Neural cell (in vitro differentiated cells): ENCODE results near the gene ARHGAP10. TPM values are rescaled to one million over a fixed set of nuclear protein-coding genes. Genes with fewer than 3 reads are reported as not detected.

ENCODE experiments used
- H2AFZ ChIP-seq: fragments of 200-600, 300-800 bp; sonication (generic), shearing (Covaris generic); 2 replicates; pipeline ENCODE4 v1.6.0; 2014; ENCODE audit warnings: low read depth, mild to moderate bottlenecking, antibody characterized with exemption, low read length, moderate library complexity
- H3F3A ChIP-seq: fragments of 200-600 bp; shearing (Covaris generic); 2 replicates; pipeline ENCODE4 v1.6.1; 2016; ENCODE audit warnings: mild to moderate bottlenecking, moderate library complexity, mixed read lengths, antibody characterized with exemption, low read length; ENCODE audit not compliant: insufficient read depth, poor library complexity, severe bottlenecking
- H3K27ac ChIP-seq: fragments of 200-600, 300-800 bp; sonication (generic), shearing (Covaris generic); 2 replicates; pipeline ENCODE4 v1.5.1; 2014; ENCODE audit warnings: mild to moderate bottlenecking, low read length, moderate library complexity
- H3K27me3 ChIP-seq: fragments of 300-800, 200-600 bp; sonication (generic), shearing (Covaris generic); 2 replicates; pipeline ENCODE4 v1.6.0; 2014; ENCODE audit warnings: mild to moderate bottlenecking, low read depth, low read length, moderate library complexity; ENCODE audit not compliant: insufficient read depth
- H3K36me3 ChIP-seq: fragments of 300-800, 200-600 bp; sonication (generic), shearing (Covaris generic); 2 replicates; pipeline ENCODE4 v1.5.1; 2014; ENCODE audit warnings: mild to moderate bottlenecking, antibody characterized with exemption, low read length, moderate library complexity; ENCODE audit not compliant: insufficient read depth
- H3K4me2 ChIP-seq: fragments of 300-800, 200-600 bp; sonication (generic), shearing (Covaris generic); 2 replicates; pipeline ENCODE4 v1.6.0; 2014; ENCODE audit warnings: mild to moderate bottlenecking, low read length
- H3K4me3 ChIP-seq: fragments of 300-800, 200-600 bp; sonication (generic), shearing (Covaris generic); 2 replicates; pipeline ENCODE4 v1.5.1; 2014; ENCODE audit warnings: mild to moderate bottlenecking, low read length, moderate library complexity
- H3K79me2 ChIP-seq: fragments of 200-600 bp; shearing (Covaris generic); replicated peaks from 2 replicates; pipeline ENCODE4 v1.6.0; 2014; ENCODE audit warnings: mild to moderate bottlenecking, low read length, moderate library complexity; ENCODE audit not compliant: insufficient read depth
- H3K9ac ChIP-seq: fragments of 300-800, 200-600 bp; sonication (generic), shearing (Covaris generic); 2 replicates; pipeline ENCODE4 v1.6.1; 2016; ENCODE audit warnings: mild to moderate bottlenecking, low read length, mixed read lengths
- H3K9me2 ChIP-seq: fragments of 200-600 bp; shearing (Covaris generic); 2 replicates; pipeline ENCODE4 v1.6.1; 2016; ENCODE audit warnings: mild to moderate bottlenecking, low read length, mixed read lengths; ENCODE audit not compliant: insufficient read depth
- H3K9me3 ChIP-seq: fragments of 200-600, 300-800 bp; sonication (generic), shearing (Covaris generic); 2 replicates; pipeline ENCODE4 v1.6.1; 2016; ENCODE audit warnings: mild to moderate bottlenecking, mixed run types, low read length, moderate library complexity, mixed read lengths
- H4K20me1 ChIP-seq: fragments of 200-600 bp; shearing (Covaris generic); 2 replicates; pipeline ENCODE4 v1.6.1; 2016; ENCODE audit warnings: mild to moderate bottlenecking, mixed run types; ENCODE audit not compliant: insufficient read depth
- CTCF ChIP-seq: fragments of 450-650 bp; IDR thresholded peaks from 2 replicates; pipeline ENCODE4 v1.5.1; 2014; ENCODE audit warnings: antibody characterized with exemption, mild to moderate bottlenecking, moderate library complexity; ENCODE audit not compliant: poor library complexity, severe bottlenecking
- EP300 ChIP-seq: fragments of 450-650 bp; conservative IDR thresholded peaks from 2 replicates; pipeline ENCODE4 v1.6.1; 2014; ENCODE audit warnings: antibody characterized with exemption, mild to moderate bottlenecking, moderate library complexity; ENCODE audit not compliant: poor library complexity, severe bottlenecking
- EZH2 ChIP-seq: fragments of 200-600, 300-800 bp; shearing (Covaris generic), sonication (generic); IDR thresholded peaks from 2 replicates; pipeline ENCODE4 v1.6.1; 2014; ENCODE audit warnings: antibody characterized with exemption, low read length, borderline replicate concordance, mild to moderate bottlenecking; ENCODE audit not compliant: insufficient read depth, poor library complexity, severe bottlenecking
- MXI1 ChIP-seq: fragments of 450-650 bp; conservative IDR thresholded peaks from 2 replicates; pipeline ENCODE4 v1.6.1; 2014; ENCODE audit warnings: antibody characterized with exemption, mild to moderate bottlenecking; ENCODE audit not compliant: poor library complexity, severe bottlenecking
- POLR2AphosphoS5 ChIP-seq: IDR thresholded peaks from 2 replicates; pipeline ENCODE4 v1.6.1; 2012
- RAD21 ChIP-seq: fragments of 450-650 bp; conservative IDR thresholded peaks from 2 replicates; pipeline ENCODE4 v1.6.1; 2014; ENCODE audit warnings: antibody characterized with exemption, mild to moderate bottlenecking, moderate library complexity
- REST ChIP-seq: IDR thresholded peaks from 2 replicates; pipeline ENCODE4 v1.6.1; 2012; ENCODE audit warnings: borderline replicate concordance
- SMC3 ChIP-seq: fragments of 450-650 bp; conservative IDR thresholded peaks from 2 replicates; pipeline ENCODE4 v1.6.1; 2014; ENCODE audit warnings: antibody characterized with exemption, mild to moderate bottlenecking, moderate library complexity; ENCODE audit not compliant: poor library complexity
- TAF1 ChIP-seq: IDR thresholded peaks from 2 replicates; pipeline ENCODE4 v1.6.1; 2012; ENCODE audit warnings: low read depth
- polyA plus RNA-seq: library from polyadenylated mRNA; depleted of rRNA; stranded (reverse); fragments of >200 nt; gene quantifications from 2 replicates; pipeline ENCODE4 v1.2.3, GENCODE V29; 2014

The ARHGAP10 gene
- polyA plus RNA-seq, 1 donor from 2014 or later = 1.2 TPM

GRCh38 chr4:147866532-147867271, 134.8 kb downstream of the ARHGAP10 start:
- Histone ChIP-seq H4K20me1 (no peaks in the 10 kb centered on the region), H3F3A (no peaks in the 10 kb centered on the region), H3K9me3 (no peaks in the 10 kb centered on the region), H3K9ac (no peak overlapping the region), H2AFZ (no peak overlapping the region), H3K36me3 (no peaks in the 10 kb centered on the region), H3K27ac (no peak overlapping the region), H3K27me3 (no peaks in the 10 kb centered on the region), H3K79me2 (no peaks in the 10 kb centered on the region), H3K9me2 (no peaks in the 10 kb centered on the region), H3K4me2 (no peak overlapping the region), H3K4me3 (no peak overlapping the region)
- TF ChIP-seq REST (no peak), EZH2 (no peak), SMC3 (peak; percentile 98), MXI1 (no peak), CTCF (peak; percentile 100), POLR2AphosphoS5 (no peak), TAF1 (no peak), EP300 (no peak), RAD21 (peak; percentile 97)

- Histone ChIP-seq H3K9me2 (no peaks in the 10 kb centered on the region), H3K27ac (no peak overlapping the region), H3K9me3 (no peaks in the 10 kb centered on the region), H2AFZ (no peak overlapping the region), H3K9ac (no peak overlapping the region), H4K20me1 (no peaks in the 10 kb centered on the region), H3K4me2 (no peak overlapping the region), H3K4me3 (no peak overlapping the region), H3K27me3 (no peaks in the 10 kb centered on the region), H3K79me2 (no peaks in the 10 kb centered on the region), H3K36me3 (no peaks in the 10 kb centered on the region), H3F3A (no peaks in the 10 kb centered on the region)
- TF ChIP-seq SMC3 = no peak
- no peak for TF ChIP-seq EZH2
- no peak for TF ChIP-seq EP300
- TF ChIP-seq TAF1 = no peak
- no peak for TF ChIP-seq REST
- no peak for TF ChIP-seq POLR2AphosphoS5
- TF ChIP-seq CTCF = no peak
- TF ChIP-seq RAD21 = no peak
- TF ChIP-seq MXI1 = no peak
These were observed 142.2 kb downstream of the ARHGAP10 start for GRCh38 chr4:147874109-147874508.
